ENCODE results near the gene SLC30A5.

Gene SLC30A5

DNA sequence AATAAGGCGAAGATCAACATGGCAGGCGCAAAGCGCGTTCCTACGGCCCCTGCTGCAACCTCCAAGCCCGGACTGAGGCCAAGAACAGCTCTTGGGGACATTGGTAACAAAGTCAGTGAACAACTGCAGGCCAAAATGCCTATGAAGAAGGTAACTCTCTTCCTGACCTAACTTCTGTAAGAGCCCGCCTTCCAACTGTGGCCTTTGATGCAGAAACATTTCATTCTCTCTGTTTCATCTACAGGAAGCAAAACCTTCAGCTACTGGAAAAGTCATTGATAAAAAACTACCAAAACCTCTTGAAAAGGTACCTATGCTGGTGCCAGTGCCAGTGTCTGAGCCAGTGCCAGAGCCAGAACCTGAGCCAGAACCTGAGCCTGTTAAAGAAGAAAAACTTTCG lies 74.1 kb downstream of the SLC30A5 start:
- no peak for DNase-seq

DNA sequence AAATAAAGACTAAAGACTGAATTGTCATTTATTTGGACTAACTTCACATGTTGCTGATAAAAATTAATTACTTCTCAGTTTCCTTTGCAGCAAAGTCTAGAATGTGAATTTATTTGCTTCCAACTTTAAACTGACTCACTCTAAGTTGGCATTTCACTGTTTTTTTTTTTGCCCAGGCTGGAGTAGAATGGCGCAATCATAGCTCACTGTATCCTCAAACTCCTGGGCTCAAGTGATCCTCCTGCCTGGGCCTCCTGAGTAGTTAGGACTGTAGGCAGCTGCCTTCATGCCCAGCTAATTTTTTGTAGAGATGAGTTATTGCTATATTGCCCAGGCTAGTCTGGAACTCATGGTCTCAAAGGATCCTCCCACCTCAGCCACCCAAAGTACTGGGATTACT lies 76.7 kb downstream of the SLC30A5 start:
- DNase-seq: no peak

DNA sequence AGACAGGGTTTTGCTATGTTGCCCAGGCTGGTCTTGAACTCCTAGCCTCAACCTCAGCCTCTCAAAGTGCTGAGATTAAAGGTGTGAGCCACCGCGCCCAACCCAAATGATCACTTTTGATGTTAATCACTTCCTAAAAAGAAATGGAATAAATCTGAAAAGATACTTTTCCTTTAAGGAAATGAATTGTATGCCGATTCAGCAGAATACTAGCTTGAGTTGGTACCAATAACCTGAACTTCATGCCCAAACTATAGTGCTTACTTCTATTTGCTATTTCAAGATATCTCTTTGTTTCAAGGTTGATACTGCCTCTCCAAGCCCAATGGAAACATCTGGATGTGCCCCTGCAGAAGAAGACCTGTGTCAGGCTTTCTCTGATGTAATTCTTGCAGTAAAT lies 77.2 kb downstream of the SLC30A5 start:
- DNase-seq: no peak

Data from activated naive CD4-positive, alpha-beta T cell treated with Interleukin-2 at 50 U/mL for 16 hours (primary cell).